ENCODE measurements around the gene RMRP. TPM values are rescaled to one million over a fixed set of nuclear protein-coding genes. Genes with fewer than 3 reads are reported as not detected.

The RMRP gene
- polyA plus RNA-seq, 1 of the 3 experiments (the other 2 are of a cell fraction) = 64.9 TPM

DNA sequence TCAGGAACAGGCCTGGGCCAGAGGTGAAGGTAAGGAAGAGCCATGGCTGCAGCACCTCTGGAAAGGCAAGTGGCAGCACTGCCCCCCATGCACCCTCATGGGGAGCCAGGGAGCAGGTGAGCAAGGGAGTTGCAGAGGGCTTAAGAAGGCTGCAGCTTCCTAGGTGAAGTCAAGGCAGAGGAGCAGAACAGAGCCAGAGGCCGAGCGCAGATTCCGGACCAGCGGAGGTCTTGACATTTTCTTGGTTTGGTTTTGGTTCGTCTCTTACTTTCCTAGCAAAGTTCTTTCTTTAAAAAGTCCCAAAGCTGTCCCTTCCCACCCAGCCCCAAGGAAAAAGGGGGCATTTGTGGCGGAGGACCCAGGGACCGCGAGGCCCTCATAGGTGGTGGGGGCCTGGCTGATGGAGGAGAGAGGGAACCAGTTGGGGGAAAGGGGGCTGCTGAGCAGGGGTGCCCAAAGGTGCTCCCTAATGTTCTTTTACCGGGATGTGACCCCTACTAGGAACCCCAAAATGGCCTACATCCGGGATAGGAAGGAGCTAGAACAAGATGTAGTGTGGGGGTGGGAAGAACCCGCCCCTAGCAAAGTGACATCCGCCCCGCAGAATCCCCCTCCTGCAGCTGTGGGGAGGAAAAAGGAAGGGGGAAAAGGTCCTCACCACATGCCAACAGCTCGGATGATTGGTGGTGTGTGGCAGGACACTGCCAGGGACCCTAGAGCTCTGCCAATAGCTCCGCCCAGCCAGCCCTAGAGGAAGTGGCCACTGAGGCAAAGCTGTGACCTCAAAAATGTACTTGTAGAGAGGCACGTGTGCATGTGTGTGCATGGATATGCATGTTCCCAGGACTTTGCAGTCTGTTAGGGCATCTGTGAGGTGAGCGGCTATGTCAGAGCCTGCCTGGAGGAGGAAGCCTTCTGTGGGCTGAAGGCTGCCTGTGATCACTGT lies 38.7 kb downstream of the RMRP start:
- no peak overlapping the region for H3K4me2 ChIP-seq
- ChIA-PET POLR2A (no interaction called here), CTCF (interaction anchor here (0.6 to 5.3 kb wide), 6 partner anchors 8 to 109 kb away, joined by 3 to 20 read pairs (median 8); partner anchors contain the start of genes CCDC107 and RMRP)
- H3K9me2 ChIP-seq = no peaks in the 10 kb centered on the region
- no peak for DNase-seq
- H3K4me1 ChIP-seq (ENCODE audit: control insufficient read depth in 1 of 2, insufficient read depth in 2 of 2, low read depth in 1 of 2, low read length in 1 of 2) = peaks cover 0 to 12% of the 10 kb centered on the region in 2 experiments; a peak in 1 of 4 replicates
- 0 out of 2 replicates have a peak, but pooled peaks cover 4% of the 10 kb centered on the region for H3K27me3 ChIP-seq (ENCODE audit: insufficient read depth)
- no peaks in the 10 kb centered on the region for H3F3A ChIP-seq (replicated peaks; ENCODE audit: insufficient read depth)
- no peak overlapping the region for H3K9ac ChIP-seq
- H2AFZ ChIP-seq (ENCODE audit: low read depth) = no peak overlapping the region
- H3K9me3 ChIP-seq = no peaks in the 10 kb centered on the region
- no peaks in the 10 kb centered on the region for H4K20me1 ChIP-seq (ENCODE audit: insufficient read depth)
- no peak overlapping the region for H3K4me3 ChIP-seq (ENCODE audit: low read depth in 2 of 2, low read length in 1 of 2)
- TF ChIP-seq JUND (IDR thresholded peaks at IDR 0.05) (no peak), TEAD4 (IDR thresholded peaks at IDR 0.05; ENCODE audit: borderline replicate concordance, insufficient read depth) (no peak), RCOR1 (IDR thresholded peaks at IDR 0.05; ENCODE audit: low read length) (no peak), POLR2AphosphoS5 (IDR thresholded peaks at IDR 0.05; ENCODE audit: low read depth, low read length) (no peak), ELF1 (IDR thresholded peaks at IDR 0.05) (no peak), GATA2 (CRISPR knock-in tag; IDR thresholded peaks at IDR 0.05) (no peak), EZH2phosphoT487 (IDR thresholded peaks at IDR 0.05; ENCODE audit: borderline replicate concordance, low read depth) (no peak), SMC3 (IDR thresholded peaks at IDR 0.05; ENCODE audit: low read depth, low read length) (no peak), REST (IDR thresholded peaks at IDR 0.05; ENCODE audit: low read depth, low read length) (no peak)
- TF ChIP-seq, protein P1, sequence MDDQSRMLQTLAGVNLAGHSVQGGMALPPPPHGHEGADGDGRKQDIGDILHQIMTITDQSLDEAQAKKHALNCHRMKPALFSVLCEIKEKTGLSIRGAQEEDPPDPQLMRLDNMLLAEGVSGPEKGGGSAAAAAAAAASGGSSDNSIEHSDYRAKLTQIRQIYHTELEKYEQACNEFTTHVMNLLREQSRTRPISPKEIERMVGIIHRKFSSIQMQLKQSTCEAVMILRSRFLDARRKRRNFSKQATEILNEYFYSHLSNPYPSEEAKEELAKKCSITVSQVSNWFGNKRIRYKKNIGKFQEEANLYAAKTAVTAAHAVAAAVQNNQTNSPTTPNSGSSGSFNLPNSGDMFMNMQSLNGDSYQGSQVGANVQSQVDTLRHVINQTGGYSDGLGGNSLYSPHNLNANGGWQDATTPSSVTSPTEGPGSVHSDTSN (IDR thresholded peaks at IDR 0.05) = no peak
- H3K79me2 ChIP-seq (ENCODE audit: insufficient read depth) = no peaks in the 10 kb centered on the region
- 87% methylated on average over 17 of the region's 17 CpGs for WGBS (ENCODE audit: low lambda C conversion rate)
- H3K27ac ChIP-seq (ENCODE audit: low read depth in 2 of 2, low read length in 1 of 2) = no peak overlapping the region
- no peaks in the 10 kb centered on the region for H3K36me3 ChIP-seq (replicated peaks in 1 of 2; ENCODE audit: control insufficient read depth in 1 of 2, insufficient read depth in 2 of 2, low read length in 1 of 2)

GRCh38 chr9:35618325-35618727 lies 39.5 kb downstream of the RMRP start, which contains the start of gene CD72:
TSS of gene CD72 (minus strand) at chr9:35618413. CDS start at chr9:35618303, 110 bp downstream.
- POLR2A ChIA-PET = no interaction called here
- 80% methylated on average over 7 of the region's 7 CpGs for WGBS (ENCODE audit: low lambda C conversion rate)
- peak within 1 kb of the TSS; percentile 65; the same call in 1 of the 2 replicates for H2AFZ ChIP-seq (ENCODE audit: low read depth)
- H3K9ac ChIP-seq = no peak within 1 kb of the TSS
- peaks cover 0 to 12% of the 10 kb centered on the region in 2 experiments; a peak in 1 of 4 replicates for H3K4me1 ChIP-seq (ENCODE audit: control insufficient read depth in 1 of 2, insufficient read depth in 2 of 2, low read depth in 1 of 2, low read length in 1 of 2)
- 0 out of 2 replicates have a peak, but pooled peaks cover 4% of the 10 kb centered on the region for H3K27me3 ChIP-seq (ENCODE audit: insufficient read depth)
- H4K20me1 ChIP-seq (ENCODE audit: insufficient read depth) = no peaks in the 10 kb centered on the region
- no peak for DNase-seq
- no peaks in the 10 kb centered on the region for H3F3A ChIP-seq (replicated peaks; ENCODE audit: insufficient read depth)
- H3K27ac ChIP-seq (ENCODE audit: low read depth in 2 of 2, low read length in 1 of 2) = no peak within 1 kb of the TSS
- peak within 1 kb of the TSS; percentile 44; the same call in 1 of the 2 replicates for H3K4me2 ChIP-seq
- H3K79me2 ChIP-seq (ENCODE audit: insufficient read depth) = no peaks in the 10 kb centered on the region
- no peaks in the 10 kb centered on the region for H3K9me3 ChIP-seq
- H3K4me3 ChIP-seq (ENCODE audit: low read depth in 2 of 2, low read length in 1 of 2) = peak within 1 kb of the TSS; percentile 27 to 41; a peak in 2 of 4 replicates
- H3K36me3 ChIP-seq (replicated peaks in 1 of 2; ENCODE audit: control insufficient read depth in 1 of 2, insufficient read depth in 2 of 2, low read length in 1 of 2) = no peaks in the 10 kb centered on the region
- no peaks in the 10 kb centered on the region for H3K9me2 ChIP-seq
- CTCF ChIA-PET = interaction anchor here (0.6 to 5.3 kb wide), 3 partner anchors 28 to 108 kb away, joined by 3 to 20 read pairs (median 11); partner anchors contain the start of genes CCDC107 and RMRP
- TF ChIP-seq, protein P2, sequence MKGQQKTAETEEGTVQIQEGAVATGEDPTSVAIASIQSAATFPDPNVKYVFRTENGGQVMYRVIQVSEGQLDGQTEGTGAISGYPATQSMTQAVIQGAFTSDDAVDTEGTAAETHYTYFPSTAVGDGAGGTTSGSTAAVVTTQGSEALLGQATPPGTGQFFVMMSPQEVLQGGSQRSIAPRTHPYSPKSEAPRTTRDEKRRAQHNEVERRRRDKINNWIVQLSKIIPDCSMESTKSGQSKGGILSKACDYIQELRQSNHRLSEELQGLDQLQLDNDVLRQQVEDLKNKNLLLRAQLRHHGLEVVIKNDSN (IDR thresholded peaks at IDR 0.05; ENCODE audit: borderline replicate concordance, low read depth) = no peak
- TF ChIP-seq ELF1 (IDR thresholded peaks at IDR 0.05) = no peak
- TF ChIP-seq IRF3 (IDR thresholded peaks at IDR 0.05; ENCODE audit: low read depth, low read length) = no peak
- TF ChIP-seq, protein P3, sequence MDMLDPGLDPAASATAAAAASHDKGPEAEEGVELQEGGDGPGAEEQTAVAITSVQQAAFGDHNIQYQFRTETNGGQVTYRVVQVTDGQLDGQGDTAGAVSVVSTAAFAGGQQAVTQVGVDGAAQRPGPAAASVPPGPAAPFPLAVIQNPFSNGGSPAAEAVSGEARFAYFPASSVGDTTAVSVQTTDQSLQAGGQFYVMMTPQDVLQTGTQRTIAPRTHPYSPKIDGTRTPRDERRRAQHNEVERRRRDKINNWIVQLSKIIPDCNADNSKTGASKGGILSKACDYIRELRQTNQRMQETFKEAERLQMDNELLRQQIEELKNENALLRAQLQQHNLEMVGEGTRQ (IDR thresholded peaks at IDR 0.05; ENCODE audit: borderline replicate concordance, low read depth, low read length) = no peak
- no peak for TF ChIP-seq YY1 (IDR thresholded peaks at IDR 0.05; ENCODE audit: low read depth)
- no peak for TF ChIP-seq FOXM1 (IDR thresholded peaks at IDR 0.05; ENCODE audit: low read depth)
- TF ChIP-seq TAF1 (IDR thresholded peaks at IDR 0.05; ENCODE audit: borderline replicate concordance, low read depth, low read length) = no peak
- TF ChIP-seq RCOR1 (IDR thresholded peaks at IDR 0.05; ENCODE audit: low read length) = no peak
- TF ChIP-seq TCF12 (IDR thresholded peaks at IDR 0.05) = no peak
- no peak for TF ChIP-seq FOSL2 (IDR thresholded peaks at IDR 0.05; ENCODE audit: borderline replicate concordance, low read depth)
